ENCODE data around the gene XRCC1.

GRCh38 chr19:43612374-43612773 lies 37.0 kb upstream of the XRCC1 start:
- TF ChIP-seq EZH2 (IDR thresholded peaks at IDR 0.05; ENCODE audit: insufficient read depth, poor library complexity, severe bottlenecking) (no peak), EZH2phosphoT487 (IDR thresholded peaks at IDR 0.05; ENCODE audit: insufficient read depth, low read depth) (no peak)
